Testis (tissue), 3 donors: Measurements from ENCODE around the gene MLLT10. TPM values are rescaled to one million over a fixed set of nuclear protein-coding genes. Genes with fewer than 3 reads are reported as not detected.

ENCODE experiments used
- DNase-seq: peaks from one replicate; pipeline ENCODE4 v3.0.0-alpha.2; 2019
- H3K27ac ChIP-seq, 2 donors: fragments of 200-600 bp; sonication (generic); one replicate each; pipeline ENCODE4 v1.5.1; 2019
- H3K27me3 ChIP-seq: fragments of 200-600 bp; sonication (generic); one replicate; pipeline ENCODE4 v1.5.1; 2019
- H3K36me3 ChIP-seq: fragments of 200-600 bp; sonication (generic); one replicate; pipeline ENCODE4 v1.5.1; 2017; ENCODE audit warnings: low read depth; ENCODE audit errors: missing control alignments
- H3K4me1 ChIP-seq: fragments of 200-600 bp; sonication (generic); one replicate; pipeline ENCODE4 v1.5.1; 2019
- H3K4me3 ChIP-seq, 2 donors: fragments of 200-600 bp; sonication (generic); one replicate each; pipeline ENCODE4 v1.5.1; 2017 to 2019
- H3K9me3 ChIP-seq: fragments of 200-600 bp; sonication (generic); one replicate; pipeline ENCODE4 v1.5.1; 2017
- CTCF ChIP-seq, 3 experiments: fragments of 450-650 bp in 2 of 3; fragments of 200-600 bp in 1 of 3; sonication (generic) in 1 of 3; IDR thresholded peaks; one replicate each; pipeline ENCODE4 v1.5.1; 2016 to 2019; ENCODE audit warnings: antibody characterized with exemption in 3 of 3, mild to moderate bottlenecking in 2 of 3, moderate library complexity in 1 of 3
- POLR2A ChIP-seq: fragments of 450-650 bp; IDR thresholded peaks from one replicate; pipeline ENCODE4 v1.6.1; 2017; ENCODE audit warnings: antibody characterized with exemption, mild to moderate bottlenecking, moderate library complexity
- WGBS, 2 donors: methylation state at CpG; one replicate each; pipeline ENCODE4 v1.1.5; 2018; 5-methylcytosine and 5-hydroxymethylcytosine counted together
- intact Hi-C: fragments of 100-400 bp; cut with DNase I; formaldehyde crosslinking; loops from one replicate; pipeline ENCODE4 v1.15.1; 2023; ENCODE audit warnings: low total_unique reads
- polyA plus RNA-seq: library from polyadenylated mRNA; stranded (reverse); fragments of 350-450 nt; fragmentation: Illumina TruSeq; extraction: RNeasy Lipid Tissue Mini Kit (QIAGEN cat#74804); gene quantifications from one replicate; pipeline ENCODE4 v1.2.3, GENCODE V29; 2014; ENCODE audit warnings: low read depth, low replicate concordance; ENCODE audit not compliant: insufficient read depth
- total RNA-seq, 2 donors: library from RNA; depleted of rRNA; stranded (reverse); fragments of >200 nt; gene quantifications; one replicate each; pipeline ENCODE4 v1.2.3, GENCODE V29; 2016

The MLLT10 gene
- total and polyA plus RNA-seq, 3 donors from 2014 or later: 130 to 243 (median 144) TPM

- Histone ChIP-seq H3K4me3 (no peak overlapping the region), H3K4me1 (no peaks in the 10 kb centered on the region), H3K36me3 (no peaks in the 10 kb centered on the region), H3K27me3 (no peaks in the 10 kb centered on the region), H3K9me3 (no peaks in the 10 kb centered on the region), H3K27ac (no peak overlapping the region)
- DNase-seq: no peak
- intact Hi-C loops: no loop called here
- TF ChIP-seq POLR2A (no peak), CTCF (IDR thresholded peaks at IDR 0.05) (no peak)
- 56 to 66% methylated on average over 2 of the region's 2 CpGs for WGBS, 2 donors
Observed at GRCh38 chr10:21604651-21605050, 70.6 kb downstream of the MLLT10 start.

- WGBS, 2 donors: 95 to 99% methylated on average over 2 of the region's 2 CpGs
- Histone ChIP-seq H3K4me1 (no peaks in the 10 kb centered on the region), H3K27ac (no peak overlapping the region), H3K36me3 (no peaks in the 10 kb centered on the region), H3K9me3 (no peaks in the 10 kb centered on the region), H3K4me3 (no peak overlapping the region), H3K27me3 (no peaks in the 10 kb centered on the region)
- intact Hi-C loops: no loop called here
- TF ChIP-seq CTCF (IDR thresholded peaks at IDR 0.05) (no peak), POLR2A (no peak)
- no peak for DNase-seq
Observed at GRCh38 chr10:21607907-21608306, 73.9 kb downstream of the MLLT10 start.

- intact Hi-C loops: no loop called here
- TF ChIP-seq CTCF (IDR thresholded peaks at IDR 0.05) (no peak), POLR2A (no peak)
- WGBS, 2 donors: 92 to 95% methylated on average over 3 of the region's 3 CpGs
- DNase-seq: no peak
- no peaks in the 10 kb centered on the region for H3K36me3 ChIP-seq
- no peak overlapping the region for H3K27ac ChIP-seq
- no peaks in the 10 kb centered on the region for H3K27me3 ChIP-seq
- no peak overlapping the region for H3K4me3 ChIP-seq
- no peaks in the 10 kb centered on the region for H3K4me1 ChIP-seq
- H3K9me3 ChIP-seq: no peaks in the 10 kb centered on the region
Observed at GRCh38 chr10:21614000-21614399, 80.0 kb downstream of the MLLT10 start.

- no peak for DNase-seq
- intact Hi-C loops: no loop called here
- H3K27ac ChIP-seq: no peak overlapping the region
Observed at GRCh38 chr10:21617267-21617666, 83.2 kb downstream of the MLLT10 start.

More at GRCh38 chr10:21617267-21617666, 83.2 kb downstream of the MLLT10 start:
- Histone ChIP-seq H3K36me3 (no peaks in the 10 kb centered on the region), H3K4me3 (no peak overlapping the region), H3K4me1 (no peaks in the 10 kb centered on the region), H3K27me3 (no peaks in the 10 kb centered on the region), H3K9me3 (no peaks in the 10 kb centered on the region)
- 90 to 94% methylated on average over 3 of the region's 3 CpGs for WGBS, 2 donors
- TF ChIP-seq POLR2A: no peak
- TF ChIP-seq CTCF (IDR thresholded peaks at IDR 0.05): no peak
